GM19397 (cell line): ENCODE results near the gene RAB35.

ENCODE experiments used
- ATAC-seq: cut with Tn5 transposase; IDR thresholded peaks from one replicate; pipeline ENCODE4 v1.9.1; 2021; ENCODE audit warnings: mild to moderate bottlenecking, moderate library complexity; ENCODE audit not compliant: unreplicated experiment

The RAB35 gene

DNA sequence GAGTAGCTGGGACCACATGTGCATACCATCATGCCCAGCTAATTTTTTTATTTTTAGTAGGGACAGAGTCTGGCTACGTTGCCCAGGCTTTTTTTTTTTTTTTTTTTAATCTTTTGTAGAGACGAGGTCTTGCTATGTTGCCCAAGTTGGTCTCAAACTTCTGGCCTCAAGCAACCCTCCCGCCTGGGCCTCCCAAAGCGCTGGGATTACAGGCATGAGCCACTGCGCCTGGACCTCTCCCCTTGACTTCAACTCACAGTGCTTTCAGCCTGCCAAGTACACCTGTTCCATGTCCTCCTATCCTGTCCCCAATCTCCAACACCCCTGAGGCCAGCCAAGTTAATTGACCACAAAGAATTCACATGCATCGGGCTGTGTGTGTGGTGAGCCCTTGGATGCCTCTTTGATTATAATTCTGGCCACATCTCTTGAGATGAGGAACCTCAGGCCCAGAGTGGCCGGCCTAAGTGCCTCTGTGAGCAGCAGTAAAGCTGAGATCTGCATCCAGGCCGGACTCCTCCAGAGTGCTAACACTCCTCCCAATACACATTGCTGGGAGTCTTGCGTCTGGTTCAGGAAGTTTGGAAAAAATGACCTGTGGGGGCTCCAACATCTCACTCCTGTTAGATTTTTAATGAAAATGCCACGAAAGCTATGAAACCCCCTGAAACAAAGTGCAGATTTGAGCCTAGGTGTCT is 6.8 kb downstream of the RAB35 start:
- ATAC-seq = no peak

DNA sequence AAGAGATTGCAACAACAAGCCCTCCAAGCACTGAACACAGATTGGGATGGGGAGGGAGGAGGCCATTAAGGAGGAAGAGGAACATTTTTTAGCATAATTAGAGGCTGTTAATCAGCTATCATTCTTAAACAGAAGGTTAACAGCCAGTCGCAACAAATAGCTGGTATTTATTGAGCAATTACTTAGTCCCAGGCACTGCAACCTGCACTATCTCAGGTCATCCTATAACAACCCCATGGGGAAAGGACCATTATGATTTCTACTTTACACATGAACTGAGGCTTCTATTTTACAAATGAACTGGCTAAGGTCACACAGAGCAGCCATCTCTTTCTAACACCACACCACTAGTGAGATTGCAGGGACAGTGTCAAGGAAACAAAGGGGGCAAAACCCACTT is 10.4 kb downstream of the RAB35 start:
- ATAC-seq = no peak

DNA sequence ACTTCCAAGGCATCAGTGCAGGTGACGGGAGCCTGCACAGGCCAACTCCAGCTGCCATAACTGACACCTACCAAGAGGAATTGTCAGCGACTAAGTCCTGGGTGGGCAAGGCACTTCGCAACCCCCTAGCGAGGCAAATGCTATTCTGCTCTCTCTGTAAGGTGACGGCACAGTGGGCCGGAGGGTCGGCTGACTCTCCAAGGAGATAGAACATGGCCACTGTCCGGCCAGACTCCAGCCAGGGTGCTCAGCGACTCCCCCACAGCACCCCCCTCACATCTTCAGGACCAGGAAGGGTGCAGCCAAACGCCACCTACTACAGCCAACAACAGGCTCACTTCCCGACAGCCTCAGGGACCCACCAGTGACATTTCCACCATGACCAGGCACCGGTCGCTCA is 13.2 kb downstream of the RAB35 start:
- ATAC-seq = no peak

DNA sequence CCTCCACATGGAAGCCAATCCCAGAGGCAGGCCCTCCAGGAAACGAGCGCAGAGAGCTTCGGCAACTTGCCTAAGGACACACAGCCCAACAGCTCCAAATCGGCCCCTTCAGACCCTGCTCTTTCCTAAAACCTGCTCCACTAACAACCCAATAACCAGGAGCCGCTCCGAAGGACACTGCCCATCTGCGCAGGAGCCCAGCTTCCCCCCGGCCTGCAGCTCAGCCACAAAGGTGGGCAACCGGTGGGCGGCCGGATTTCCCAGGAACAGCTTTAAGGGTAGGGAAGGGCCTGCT is 13.6 kb downstream of the RAB35 start:
- ATAC-seq = no peak

DNA sequence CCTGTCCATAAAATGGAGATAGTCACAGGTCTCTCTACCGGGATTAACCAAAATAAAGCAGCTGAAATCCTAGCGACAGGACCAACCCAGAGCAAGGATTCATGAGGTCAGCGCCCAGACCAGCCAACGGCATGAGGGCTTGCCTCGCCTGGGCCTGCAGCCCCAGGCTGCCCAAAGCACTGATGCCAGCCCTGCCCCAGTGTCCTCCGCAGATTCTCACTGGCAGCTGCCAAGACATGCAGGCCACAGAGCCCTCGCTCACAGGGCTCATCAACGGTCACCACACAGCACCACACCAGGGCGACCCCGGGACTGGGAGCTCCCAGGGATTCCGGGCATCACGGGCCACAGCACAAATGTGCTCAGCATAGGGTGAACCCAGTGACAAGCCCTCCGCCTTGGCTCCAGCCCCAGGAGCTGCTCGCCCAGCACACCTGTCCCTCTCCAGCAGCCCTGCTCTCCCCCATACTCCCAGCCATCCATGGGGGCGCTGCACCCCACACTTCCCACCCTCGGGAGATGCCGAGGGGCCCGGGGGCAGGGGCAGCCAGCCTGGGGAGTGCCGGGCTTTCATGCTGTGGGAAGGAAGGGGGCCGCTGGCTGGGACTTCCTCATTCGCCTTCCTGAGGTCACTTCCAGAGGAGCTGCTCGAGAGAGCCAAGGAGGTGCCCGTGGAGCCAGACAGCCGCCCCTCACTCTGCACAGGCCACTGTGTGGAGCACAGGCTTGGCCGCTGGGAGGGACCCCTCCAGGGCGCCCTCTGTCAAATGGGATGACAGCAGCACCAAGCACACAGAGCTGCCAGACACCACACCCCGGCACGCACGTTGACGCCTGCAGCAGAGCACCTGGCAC is 14.1 kb downstream of the RAB35 start:
- no peak for ATAC-seq

DNA sequence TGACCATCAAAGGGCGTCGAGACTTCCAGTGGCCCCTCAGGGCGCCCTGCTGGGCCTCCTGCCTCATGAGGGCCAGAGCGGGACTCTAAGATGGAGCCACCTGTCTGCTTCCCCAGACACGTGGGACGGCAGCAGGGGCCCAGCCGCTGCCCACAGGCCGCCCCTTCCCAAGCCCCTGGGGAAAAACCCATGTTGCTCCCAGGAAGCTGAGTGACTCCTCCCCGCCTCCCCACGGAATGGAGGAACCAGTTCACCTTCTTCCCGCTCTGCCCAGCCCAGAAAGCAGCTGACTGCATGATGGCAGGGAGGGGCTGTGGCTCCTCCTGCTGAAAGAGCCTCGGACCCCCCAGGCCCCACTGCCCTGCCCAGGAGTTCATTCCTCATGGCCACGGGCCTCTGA is 14.9 kb downstream of the RAB35 start:
- ATAC-seq = no peak

DNA sequence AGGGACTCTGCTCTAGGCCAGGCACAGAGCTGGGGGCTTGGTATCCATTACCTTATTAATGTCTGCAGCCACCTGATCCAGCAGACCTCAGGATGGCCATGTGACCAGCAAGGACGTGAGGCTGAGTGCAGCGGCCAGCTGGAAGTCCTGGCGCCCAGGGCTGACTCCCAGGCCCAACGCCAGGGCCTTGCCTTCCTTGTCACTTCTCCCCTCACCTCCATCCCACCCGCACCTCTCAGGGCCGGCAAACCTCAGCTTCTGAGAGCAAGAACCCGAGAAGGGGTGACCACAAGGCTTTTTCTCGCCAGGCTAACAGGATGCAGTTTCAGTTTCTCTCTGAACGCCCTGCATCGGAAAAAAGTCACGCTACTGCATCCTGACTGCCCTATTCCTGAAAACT is 15.4 kb downstream of the RAB35 start:
- no peak for ATAC-seq

DNA sequence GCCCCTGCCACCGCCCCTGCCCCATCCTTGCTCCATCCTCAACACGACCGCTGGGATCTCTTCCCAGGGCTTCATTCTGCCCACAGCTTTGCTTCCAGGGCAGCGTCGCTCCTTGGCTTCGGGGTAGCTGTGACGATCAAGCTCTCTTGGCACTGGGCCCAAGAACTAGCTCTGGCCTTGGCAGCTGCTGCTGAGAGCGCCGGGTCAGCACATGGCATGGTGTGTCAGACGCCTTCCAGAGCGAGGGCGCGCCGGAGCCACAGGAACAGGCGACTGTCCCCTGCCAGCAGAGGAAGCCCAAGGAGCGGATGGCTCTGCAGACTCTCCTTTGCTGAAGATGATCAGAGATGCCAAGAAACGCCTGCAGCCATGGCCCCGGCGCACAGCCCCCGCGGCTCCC is 15.9 kb downstream of the RAB35 start:
- ATAC-seq = no peak

DNA sequence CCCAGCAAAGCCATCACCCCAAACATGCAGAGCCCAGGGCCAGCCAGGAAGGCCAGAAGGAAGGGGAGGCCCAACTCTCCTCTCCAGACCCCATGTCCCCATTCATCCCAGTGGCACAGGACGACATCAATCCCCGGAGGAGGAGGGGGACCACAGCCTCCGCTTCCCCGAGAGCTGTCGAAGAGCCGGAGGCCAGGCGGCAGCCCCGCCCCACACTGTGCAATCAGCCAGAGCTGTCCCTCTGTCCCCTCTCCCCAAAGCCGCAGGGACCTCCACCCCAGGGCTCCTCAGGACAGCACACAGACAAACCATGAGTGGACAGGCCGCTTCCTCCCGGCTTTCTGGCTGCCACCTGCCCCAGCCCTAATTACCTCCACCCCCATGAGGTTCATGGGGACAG is 16.8 kb downstream of the RAB35 start:
- no peak for ATAC-seq

DNA sequence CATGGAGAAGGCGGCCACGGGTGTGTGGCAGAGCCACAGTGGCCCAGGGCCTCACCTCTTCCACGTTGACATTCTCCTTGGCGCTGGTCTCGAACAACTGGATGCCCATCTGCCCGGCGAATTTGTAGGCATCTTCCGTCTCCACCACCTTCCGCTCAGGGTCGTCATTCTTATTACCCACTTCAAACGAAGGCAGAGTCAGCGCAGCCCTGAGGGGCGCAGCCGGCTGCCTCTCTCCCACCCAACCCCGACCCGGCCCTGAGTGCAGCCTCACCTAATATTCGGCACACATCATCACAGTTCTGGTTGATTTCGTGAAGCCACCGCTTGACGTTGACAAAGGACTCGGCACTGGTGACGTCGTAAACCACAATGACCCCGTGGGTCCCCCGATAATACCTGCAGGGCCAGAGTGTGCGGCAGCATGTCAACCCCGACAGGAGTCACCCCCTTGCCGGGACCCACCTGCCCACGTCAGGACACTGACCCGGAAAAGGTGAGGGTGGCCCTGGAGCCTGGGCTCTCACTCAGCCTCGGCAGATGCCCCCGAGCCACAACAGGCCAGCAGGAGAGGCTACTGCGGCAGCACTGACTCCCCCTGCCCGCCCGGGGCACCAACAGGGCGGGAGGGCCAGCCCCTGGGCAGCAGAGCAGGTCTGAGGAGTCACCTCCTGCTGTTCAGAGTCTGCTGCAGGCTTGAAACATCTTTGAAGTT is 17.6 kb downstream of the RAB35 start:
- no peak for ATAC-seq

DNA sequence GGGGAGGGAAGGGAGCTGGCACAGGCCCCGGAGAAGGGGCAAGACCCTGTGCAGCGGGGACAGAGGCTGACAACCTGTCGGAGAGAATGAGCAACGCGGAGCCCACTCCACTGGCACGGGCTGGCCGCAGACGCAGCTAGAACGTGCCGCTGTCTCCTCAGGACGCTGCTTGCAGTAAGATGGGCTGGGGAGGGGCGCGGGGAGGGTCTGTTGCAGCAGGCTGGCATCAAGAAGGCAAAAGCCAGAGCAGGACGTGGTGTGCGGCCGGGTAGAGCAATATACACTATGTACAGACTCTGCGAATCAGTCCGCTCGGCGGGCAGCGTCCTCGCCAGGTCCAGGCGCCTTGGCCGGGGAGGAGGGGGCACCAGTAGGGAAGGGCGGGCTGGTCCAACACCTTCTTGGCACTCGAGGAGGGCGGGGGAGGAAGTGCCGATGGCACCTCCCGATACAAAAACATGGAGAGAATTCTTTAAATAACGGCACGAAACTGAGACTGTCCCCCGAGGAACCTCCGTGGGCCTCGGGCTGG is 19.8 kb downstream of the RAB35 start:
- no peak for ATAC-seq

DNA sequence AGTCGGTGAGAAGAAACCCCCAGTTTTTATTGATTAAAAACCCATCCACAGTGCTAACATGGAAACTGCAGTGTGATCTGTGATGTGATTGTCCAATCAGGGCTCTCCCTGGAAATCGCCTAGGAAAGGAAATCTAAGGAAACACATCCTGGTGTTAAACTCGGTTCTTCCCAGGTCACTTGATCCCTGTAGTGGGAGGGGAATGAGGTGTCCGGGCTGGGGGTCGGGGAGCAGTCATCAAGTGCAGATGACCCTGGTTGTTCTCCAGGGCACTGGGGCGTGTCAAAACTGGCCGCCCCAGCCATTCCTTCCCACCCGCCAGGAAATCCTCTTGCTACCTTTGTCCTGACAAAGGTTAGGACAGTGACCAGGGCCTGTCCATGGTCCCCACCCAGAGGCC is 20.8 kb downstream of the RAB35 start:
- ATAC-seq = no peak

DNA sequence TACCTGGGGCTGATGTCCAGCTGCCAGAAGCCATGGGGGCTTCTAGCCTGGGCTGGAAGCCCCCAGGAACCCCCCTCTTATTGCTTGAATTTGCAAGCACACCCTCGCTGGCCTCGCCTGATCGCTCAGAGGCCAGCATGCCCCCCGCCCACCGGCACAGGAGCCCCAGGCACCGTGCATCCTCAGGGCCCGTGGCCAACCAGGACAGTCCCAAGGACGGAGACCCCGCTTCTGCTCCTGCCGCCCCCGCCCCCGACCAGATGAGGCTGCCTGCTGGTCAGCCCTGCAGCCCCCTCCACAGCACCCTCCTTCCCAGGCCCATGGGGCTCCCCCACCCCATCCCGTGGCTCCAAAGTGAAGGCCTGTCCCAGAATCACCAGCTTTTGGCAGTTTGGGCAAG is 21.2 kb downstream of the RAB35 start:
- ATAC-seq = no peak

DNA sequence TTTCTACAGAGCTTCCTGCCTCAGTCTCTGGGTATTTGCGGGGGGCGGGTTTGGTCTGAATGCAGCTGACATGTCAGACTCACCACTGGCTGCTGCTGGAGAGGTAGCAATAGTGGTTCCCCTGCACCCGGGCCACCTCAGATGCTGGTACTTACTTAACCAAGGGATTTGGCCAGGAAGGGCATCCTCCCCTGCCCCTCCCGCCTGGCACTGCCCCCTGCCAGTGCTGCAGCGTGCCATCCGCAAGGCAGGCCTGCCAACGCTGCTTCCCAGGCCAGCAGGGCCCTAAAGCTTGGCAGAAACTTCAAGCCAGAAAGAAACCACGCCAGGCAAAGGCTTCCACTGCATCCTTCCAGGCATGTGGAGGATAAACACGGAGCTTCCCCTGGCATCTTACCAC is 22.1 kb downstream of the RAB35 start:
- no peak for ATAC-seq

DNA sequence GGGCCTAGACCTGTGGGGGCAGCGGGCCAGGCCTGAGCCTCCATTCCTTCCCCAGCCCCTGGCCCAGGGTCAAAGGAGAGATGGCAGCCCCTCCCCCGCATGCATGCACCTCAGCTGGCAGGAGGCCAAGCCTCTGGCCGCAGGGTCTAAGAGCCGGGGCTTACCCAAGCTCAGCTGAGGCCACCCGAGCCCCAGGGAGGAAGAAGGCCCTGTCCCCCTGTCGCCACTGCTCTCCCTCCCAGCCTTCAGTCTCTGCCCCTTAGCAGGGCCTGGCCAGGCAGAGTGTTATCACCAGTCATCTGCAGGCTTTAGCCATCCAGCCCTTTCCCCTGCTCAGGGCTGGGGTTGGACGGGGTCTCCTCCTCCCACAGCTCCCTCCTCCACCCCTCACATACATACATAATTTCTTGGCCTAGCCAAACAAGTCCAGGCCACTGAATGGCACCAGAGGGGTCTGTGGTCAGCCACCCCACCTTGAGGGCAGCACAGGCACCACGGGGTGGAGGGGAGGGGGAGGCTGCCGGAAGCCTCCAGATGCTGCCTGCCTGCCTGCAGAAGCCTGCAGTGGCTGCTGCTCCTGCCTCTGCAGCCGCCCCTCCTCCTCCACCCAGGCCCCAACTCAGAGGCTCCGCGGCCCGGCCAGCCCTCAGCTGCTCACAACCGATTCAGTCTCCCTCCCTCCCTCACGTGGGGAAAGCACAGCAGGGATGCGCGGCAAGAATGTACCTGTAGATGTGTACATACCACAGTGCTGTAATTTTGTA is 22.8 kb downstream of the RAB35 start:
- ATAC-seq = no peak

DNA sequence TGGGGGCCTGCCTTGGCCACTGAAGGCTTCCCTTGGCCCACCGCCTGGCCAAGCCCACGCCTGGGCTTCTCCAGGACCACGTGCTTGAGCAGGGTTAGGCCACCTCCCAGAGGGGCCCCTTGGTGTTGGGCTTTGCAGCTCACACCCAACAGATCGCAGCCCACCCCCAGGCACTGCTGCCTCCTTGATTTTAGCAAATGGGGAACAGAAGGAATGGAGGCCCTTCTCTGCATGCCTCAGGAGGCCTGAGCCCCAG is 23.3 kb downstream of the RAB35 start:
- ATAC-seq = no peak

DNA sequence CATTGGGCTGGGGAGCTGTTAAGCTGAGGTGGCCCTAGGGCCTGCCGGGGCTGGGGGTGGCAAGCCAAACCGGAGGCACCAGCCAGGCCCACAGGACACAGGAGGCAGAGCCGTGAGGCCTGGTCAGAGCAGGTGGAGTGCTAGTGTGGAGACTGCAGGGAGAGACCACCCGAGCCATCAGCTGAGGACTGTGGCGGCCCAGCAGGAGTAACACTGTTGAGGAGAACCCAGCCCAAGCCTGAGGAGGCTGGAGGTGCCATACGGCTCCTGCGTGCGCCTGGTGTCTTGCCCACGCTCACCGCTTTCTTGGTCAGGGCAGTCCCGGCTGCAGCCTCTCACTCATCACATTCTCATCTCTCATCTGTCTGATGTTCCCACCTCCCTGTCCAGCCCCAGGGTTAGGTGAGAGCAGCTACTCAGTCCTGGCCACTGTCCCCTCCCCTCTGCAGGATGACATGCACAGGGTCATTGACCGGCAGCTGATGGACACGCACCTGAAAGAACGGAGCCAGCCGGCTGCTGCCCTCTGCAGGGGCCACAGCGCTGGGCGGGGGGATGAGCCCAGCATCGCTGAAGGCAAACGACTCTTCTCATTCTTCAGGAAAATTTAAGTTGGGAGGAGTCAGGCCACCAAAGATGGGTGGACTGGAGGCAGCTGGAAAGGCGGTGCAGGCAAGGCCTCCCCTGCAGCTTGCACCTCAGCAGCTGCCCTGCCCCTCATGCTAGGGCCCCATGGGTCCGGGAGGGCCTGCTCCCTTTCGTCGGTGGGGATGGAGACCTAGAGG is 23.8 kb downstream of the RAB35 start:
- no peak for ATAC-seq

DNA sequence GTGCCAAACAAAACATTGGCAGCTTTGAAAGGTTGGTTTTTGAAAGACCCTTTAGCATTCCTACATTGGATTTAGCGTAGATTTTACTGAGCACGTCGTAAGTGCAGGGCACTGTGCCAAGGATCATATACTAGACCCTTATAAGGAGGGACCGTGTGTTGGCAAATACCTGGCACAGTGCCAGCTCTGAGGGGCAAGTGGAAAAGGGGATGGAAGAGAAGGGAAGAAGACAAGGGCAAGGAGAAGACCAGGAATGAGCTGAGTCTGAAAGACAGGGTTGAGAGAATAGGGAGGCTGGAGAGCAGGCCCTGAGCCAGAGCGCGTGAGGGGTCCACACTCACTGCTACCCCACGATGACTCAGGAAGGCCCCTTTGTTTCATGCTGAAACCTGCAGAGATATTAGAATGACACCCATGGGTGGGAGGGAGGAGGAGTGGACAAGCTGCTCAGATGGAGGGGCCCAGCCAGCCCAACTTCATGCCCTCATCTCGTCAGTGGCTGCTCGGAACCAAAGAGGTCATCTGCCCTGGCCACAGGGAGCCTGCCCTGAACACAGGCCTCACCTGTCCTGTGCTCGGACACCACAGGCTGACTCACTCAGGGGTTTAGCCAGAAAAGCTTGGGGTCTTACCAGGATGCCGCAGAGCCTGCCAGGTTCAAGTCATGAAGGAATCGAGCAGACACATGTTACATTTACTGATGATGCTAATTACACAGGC is 25.0 kb downstream of the RAB35 start:
- ATAC-seq = no peak

DNA sequence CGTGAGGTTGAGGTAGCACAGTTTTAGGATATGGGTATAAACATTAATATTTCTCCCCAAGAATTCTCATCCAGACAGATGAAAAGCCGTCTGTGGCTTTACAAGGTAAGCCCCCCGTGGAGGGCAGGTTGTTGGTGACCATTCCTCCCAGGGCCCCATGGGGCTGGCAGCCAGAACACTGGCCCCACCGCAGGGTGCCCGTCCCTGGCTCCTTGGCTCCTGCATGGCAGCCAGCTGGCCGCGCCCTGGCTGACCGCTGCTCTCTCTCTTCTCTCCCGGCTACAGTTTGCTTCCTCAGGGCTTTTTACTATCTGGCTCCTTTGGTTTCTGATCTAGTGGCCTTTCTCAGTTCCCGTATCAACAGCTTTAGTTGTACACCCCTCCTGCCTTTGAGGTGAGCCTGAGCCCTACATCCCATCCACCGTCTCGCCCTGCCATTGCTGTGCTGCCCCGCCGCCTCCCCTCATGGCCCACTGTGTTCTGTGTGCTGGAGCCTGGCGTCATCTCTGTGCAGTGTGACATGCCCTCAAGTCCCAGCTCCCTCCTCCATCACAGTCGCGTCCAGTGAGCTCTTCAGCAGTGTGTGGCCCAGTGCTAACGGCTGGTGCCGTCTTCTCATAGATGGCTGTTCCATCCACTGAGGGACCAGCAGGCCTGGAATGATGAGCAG is 25.8 kb downstream of the RAB35 start:
- no peak for ATAC-seq
